Gastroesophageal sphincter (tissue), 4 donors: ENCODE measurements around the gene SLC2A9. TPM values are rescaled to one million over a fixed set of nuclear protein-coding genes. Genes with fewer than 3 reads are reported as not detected.

Source experiments
- ATAC-seq: fragments of 150-250 bp; one replicate; pipeline ENCODE4 v1.9.1; 2016; ENCODE audit warnings: mild to moderate bottlenecking, moderate library complexity
- H3K27ac ChIP-seq, 4 donors: fragments of 200-600 bp; sonication (generic) in 3 of 4; 1 replicate in 3 of 4; 2 replicates in 1 of 4; pipeline ENCODE4 v1.5.1; 2016 to 2019
- H3K27me3 ChIP-seq: fragments of 200-600 bp; sonication (generic); one replicate; pipeline ENCODE4 v1.5.1; 2019
- H3K36me3 ChIP-seq, 2 donors: fragments of 200-600 bp; sonication (generic); one replicate each; pipeline ENCODE4 v1.5.1; 2019; ENCODE audit warnings: control low read depth in 1 of 2
- H3K4me1 ChIP-seq, 3 donors: fragments of 200-600 bp; sonication (generic); 1 replicate in 2 of 3; 2 replicates in 1 of 3; pipeline ENCODE4 v1.5.1; 2016 to 2019; ENCODE audit warnings: control low read depth in 2 of 3
- H3K4me3 ChIP-seq, 2 donors: fragments of 200-600 bp; sonication (generic); one replicate each; pipeline ENCODE4 v1.5.1; 2019; ENCODE audit warnings: mild to moderate bottlenecking in 1 of 2, moderate library complexity in 1 of 2
- H3K9me3 ChIP-seq, 3 donors: fragments of 200-600 bp; sonication (generic); one replicate each; pipeline ENCODE4 v1.5.1; 2017 to 2019; ENCODE audit warnings: control low read depth in 2 of 3
- EP300 ChIP-seq: sonication (generic); formaldehyde crosslinking; IDR thresholded peaks from one replicate; pipeline ENCODE4 v1.6.1; 2017; ENCODE audit warnings: antibody characterized with exemption, mild to moderate bottlenecking
- POLR2A ChIP-seq, 2 donors: fragments of 450-650 bp; IDR thresholded peaks; one replicate each; pipeline ENCODE4 v1.6.1; 2017; ENCODE audit warnings: antibody characterized with exemption in 2 of 2, mild to moderate bottlenecking in 2 of 2, moderate library complexity in 1 of 2
- POLR2AphosphoS5 ChIP-seq: sonication (generic); formaldehyde crosslinking; IDR thresholded peaks from one replicate; pipeline ENCODE4 v1.6.1; 2017; ENCODE audit warnings: antibody characterized with exemption
- WGBS, 2 donors: methylation state at CpG; one replicate each; pipeline ENCODE4 v1.1.5; 2018; ENCODE audit warnings: low coverage in 1 of 2; 5-methylcytosine and 5-hydroxymethylcytosine counted together
- total RNA-seq, 4 donors: library from RNA; depleted of rRNA; stranded (reverse); fragments of >200 nt; gene quantifications; one replicate each; pipeline ENCODE4 v1.1.0, GENCODE V29; 2016
- TF ChIP-seq, protein P1 (sequence below), 4 experiments: fragments of 200-600 bp in 2 of 4; fragments of 450-650 bp in 2 of 4; sonication (generic) in 1 of 4; IDR thresholded peaks; one replicate each; pipeline ENCODE4 v1.5.1; 2017 to 2019; ENCODE audit warnings: antibody characterized with exemption in 4 of 4, mild to moderate bottlenecking in 2 of 4, moderate library complexity in 2 of 4

Gene SLC2A9
- total RNA-seq, 4 donors from 2014 or later: 3.1 to 6.5 (median 4.3) TPM

- WGBS, 2 donors: 68 to 76% methylated on average over 4 of the region's 4 CpGs
- no peak for ATAC-seq
- no peaks in the 10 kb centered on the region for H3K27me3 ChIP-seq
These were observed 21.2 kb downstream of the SLC2A9 start for GRCh38 chr4:9999956-10000561.

DNA sequence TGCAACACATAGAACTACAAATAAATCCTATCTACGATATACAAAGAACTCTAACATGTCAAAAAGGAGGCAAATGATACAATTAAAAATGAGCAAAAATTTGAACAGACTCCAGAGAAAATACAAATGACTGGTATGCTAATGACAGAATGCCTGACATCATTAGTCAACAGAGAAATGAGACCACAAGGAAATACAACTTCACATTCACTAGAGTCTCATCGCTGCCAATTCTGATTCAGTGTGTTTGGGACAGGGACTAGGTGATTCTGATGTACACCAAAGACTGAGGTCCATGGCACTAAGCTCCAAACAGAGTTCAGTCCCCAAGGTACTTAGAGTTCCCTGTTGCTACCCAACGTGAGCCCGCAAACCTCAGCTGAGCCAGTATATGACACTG, 23.4 kb downstream of the SLC2A9 start:
- 55 to 82% methylated on average over 3 of the region's 4 CpGs for WGBS, 2 donors
- no peaks in the 10 kb centered on the region for H3K4me1 ChIP-seq
- no peaks in the 10 kb centered on the region for H3K27me3 ChIP-seq
- H3K36me3 ChIP-seq: peaks cover 0 to 24% of the 10 kb centered on the region in 2 donors
- TF ChIP-seq, protein P1, sequence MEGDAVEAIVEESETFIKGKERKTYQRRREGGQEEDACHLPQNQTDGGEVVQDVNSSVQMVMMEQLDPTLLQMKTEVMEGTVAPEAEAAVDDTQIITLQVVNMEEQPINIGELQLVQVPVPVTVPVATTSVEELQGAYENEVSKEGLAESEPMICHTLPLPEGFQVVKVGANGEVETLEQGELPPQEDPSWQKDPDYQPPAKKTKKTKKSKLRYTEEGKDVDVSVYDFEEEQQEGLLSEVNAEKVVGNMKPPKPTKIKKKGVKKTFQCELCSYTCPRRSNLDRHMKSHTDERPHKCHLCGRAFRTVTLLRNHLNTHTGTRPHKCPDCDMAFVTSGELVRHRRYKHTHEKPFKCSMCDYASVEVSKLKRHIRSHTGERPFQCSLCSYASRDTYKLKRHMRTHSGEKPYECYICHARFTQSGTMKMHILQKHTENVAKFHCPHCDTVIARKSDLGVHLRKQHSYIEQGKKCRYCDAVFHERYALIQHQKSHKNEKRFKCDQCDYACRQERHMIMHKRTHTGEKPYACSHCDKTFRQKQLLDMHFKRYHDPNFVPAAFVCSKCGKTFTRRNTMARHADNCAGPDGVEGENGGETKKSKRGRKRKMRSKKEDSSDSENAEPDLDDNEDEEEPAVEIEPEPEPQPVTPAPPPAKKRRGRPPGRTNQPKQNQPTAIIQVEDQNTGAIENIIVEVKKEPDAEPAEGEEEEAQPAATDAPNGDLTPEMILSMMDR (IDR thresholded peaks at IDR 0.05): no peak
- TF ChIP-seq POLR2A (IDR thresholded peaks at IDR 0.05) (no peak), POLR2AphosphoS5 (no peak), EP300 (no peak)
- no peak overlapping the region for H3K4me3 ChIP-seq
- no peaks in the 10 kb centered on the region for H3K9me3 ChIP-seq
- H3K27ac ChIP-seq: no peak overlapping the region
- ATAC-seq: no peak

More at GRCh38 chr4:9999956-10000561, 21.2 kb downstream of the SLC2A9 start:
- TF ChIP-seq EP300 (no peak), POLR2A (IDR thresholded peaks at IDR 0.05) (no peak), POLR2AphosphoS5 (no peak)
- TF ChIP-seq, protein P1 (IDR thresholded peaks at IDR 0.05): no peak
- Histone ChIP-seq H3K4me3 (no peak overlapping the region), H3K36me3 (peaks cover 0 to 10% of the 10 kb centered on the region in 2 donors), H3K27ac (no peak overlapping the region), H3K9me3 (no peaks in the 10 kb centered on the region), H3K4me1 (no peaks in the 10 kb centered on the region)

- peaks cover 0 to 24% of the 10 kb centered on the region in 2 donors for H3K36me3 ChIP-seq
- H3K4me3 ChIP-seq: no peak overlapping the region
- TF ChIP-seq POLR2AphosphoS5 (no peak), EP300 (no peak), POLR2A (IDR thresholded peaks at IDR 0.05) (no peak)
- TF ChIP-seq, protein P1 (IDR thresholded peaks at IDR 0.05): no peak
- 56 to 83% methylated on average over 2 to 5 of the region's 6 CpGs for WGBS, 2 donors
- ATAC-seq: no peak
- H3K27me3 ChIP-seq: no peaks in the 10 kb centered on the region
- H3K9me3 ChIP-seq: no peaks in the 10 kb centered on the region
- H3K27ac ChIP-seq: no peak overlapping the region
- no peaks in the 10 kb centered on the region for H3K4me1 ChIP-seq
These were observed 24.8 kb downstream of the SLC2A9 start for GRCh38 chr4:9996319-9997110.

GRCh38 chr4:9994246-9994847, 26.9 kb downstream of the SLC2A9 start:
- 89% methylated on average over 3 of the region's 3 CpGs; no CpG with 5 or more reads in 1 of the 2 donors for WGBS, 2 donors
- H3K4me1 ChIP-seq: no peaks in the 10 kb centered on the region

More at GRCh38 chr4:9994246-9994847, 26.9 kb downstream of the SLC2A9 start:
- TF ChIP-seq, protein P1 (IDR thresholded peaks at IDR 0.05): no peak
- no peak for TF ChIP-seq EP300
- TF ChIP-seq POLR2AphosphoS5: no peak
- no peak for TF ChIP-seq POLR2A (IDR thresholded peaks at IDR 0.05)
- Histone ChIP-seq H3K27me3 (no peaks in the 10 kb centered on the region), H3K27ac (no peak overlapping the region), H3K4me3 (no peak overlapping the region), H3K36me3 (peaks cover 0 to 24% of the 10 kb centered on the region in 2 donors), H3K9me3 (peaks cover 0 to 2% (median 0%) of the 10 kb centered on the region in 3 donors)
- ATAC-seq: no peak
